Adrenal gland (tissue), 12 donors: ENCODE data around the gene CLEC4F. TPM values are rescaled to one million over a fixed set of nuclear protein-coding genes. Genes with fewer than 3 reads are reported as not detected.

Source experiments
- DNase-seq, 7 donors: peaks; one replicate each; pipeline ENCODE4 v3.0.0-alpha.2; 2019 to 2020
- H3K27ac ChIP-seq, 5 donors: fragments of 200-600 bp; sonication (generic) in 4 of 5; 1 replicate in 3 of 5; 2 replicates in 2 of 5; pipeline versions ENCODE4 v1.5.1 to v1.8.0; 2016 to 2020; ENCODE audit warnings: mild to moderate bottlenecking in 1 of 5
- H3K27me3 ChIP-seq: fragments of 200-600 bp; 2 replicates; pipeline ENCODE4 v1.8.0; 2021
- H3K36me3 ChIP-seq, 2 donors: fragments of 200-600 bp; replicated peaks in 1 of 2; 1 replicate in 1 of 2; 2 replicates in 1 of 2; pipeline versions ENCODE4 v1.5.1 to v1.8.0; 2018 to 2022
- H3K4me1 ChIP-seq, 2 donors: fragments of 200-600 bp; replicated peaks in 1 of 2; 1 replicate in 1 of 2; 2 replicates in 1 of 2; pipeline versions ENCODE4 v1.5.1 to v1.8.0; 2018 to 2021
- H3K4me3 ChIP-seq, 4 donors: fragments of 200-600 bp; sonication (generic) in 3 of 4; one replicate each; pipeline ENCODE4 v1.5.1; 2016 to 2018
- H3K9me3 ChIP-seq, 3 donors: fragments of 200-600 bp; sonication (generic) in 1 of 3; replicated peaks in 1 of 3; 1 replicate in 2 of 3; 2 replicates in 1 of 3; pipeline versions ENCODE4 v1.5.1 to v1.8.0; 2016 to 2021
- CTCF ChIP-seq, 6 experiments: fragments of 450-650 bp in 4 of 6; fragments of 200-600 bp in 2 of 6; sonication (generic) in 1 of 6; IDR thresholded peaks; 1 replicate in 5 of 6; 2 replicates in 1 of 6; pipeline versions ENCODE4 v1.5.1 to v1.8.0; 2016 to 2021; ENCODE audit warnings: antibody characterized with exemption in 6 of 6, mild to moderate bottlenecking in 2 of 6, moderate library complexity in 1 of 6
- POLR2A ChIP-seq, 2 donors: fragments of 450-650 bp; IDR thresholded peaks; one replicate each; pipeline ENCODE4 v1.6.1; 2017; ENCODE audit warnings: antibody characterized with exemption in 2 of 2, mild to moderate bottlenecking in 2 of 2, moderate library complexity in 1 of 2
- WGBS, 4 donors: extraction: QIAGEN DNeasy Blood & Tissue Kit in 2 of 4; methylation state at CpG; one replicate each; pipeline versions ENCODE4 v1.1.5 to v1.1.7; 2013 to 2017; 5-methylcytosine and 5-hydroxymethylcytosine counted together
- intact Hi-C, 2 donors: fragments of 100-400 bp; cut with DNase I; formaldehyde crosslinking; loops; one replicate each; pipeline versions ENCODE4 v1.14.1 to v1.15.0; 2022 to 2023
- polyA plus RNA-seq, 3 donors: library from polyadenylated mRNA; stranded (reverse); fragments of 200-250 nt in 2 of 3; fragments of 350-450 nt in 1 of 3; fragmentation: Illumina TruSeq in 1 of 3; extraction: RNeasy Lipid Tissue Mini Kit (QIAGEN cat#74804) in 1 of 3; gene quantifications; one replicate each; pipeline ENCODE4 v1.2.3, GENCODE V29; 2013 to 2014
- total RNA-seq, 9 donors: library from RNA; depleted of rRNA in 4 of 9; stranded (reverse); fragments of >200 nt in 4 of 9; fragments of 120-200 nt in 1 of 9; fragmentation: NEBNext Ultra II Directional in 1 of 9; extraction: Animal tissue kit (Norgen Biotek cat#: 25700) in 1 of 9; gene quantifications; one replicate each; pipeline versions ENCODE4 v1.1.0 to v1.2.4, GENCODE V29; 2013 to 2023
- donor health status: healthy with polysubstance abuse.
- donor health status: Bipolar disorder and iron deficiency.
- donor health status: DM: yes; HTN: yes; CAD: no.
- donor health status: DM: no; HTN: no; CAD: no.
- donor health status: DM: no; HTN: no; CAD: no.
- donor health status: DM: yes; HTN: yes; CAD: no.

Gene CLEC4F
- total and polyA plus RNA-seq, 12 donors, result 0.22 to 0.32 (median 0.27) TPM; not detected in 9

GRCh38 chr2:70789304-70790135, 30.9 kb downstream of the CLEC4F start:
- DNase-seq, result peak; percentile 41 to 76 (median 62)
- H3K4me3 ChIP-seq, result peak overlapping the region in 1 of 4 donors; percentile 11

GRCh38 chr2:70785137-70785911, 35.1 kb downstream of the CLEC4F start:
- Histone ChIP-seq H3K4me3 (no peak overlapping the region), H3K9me3 (no peaks in the 10 kb centered on the region), H3K27ac (no peak overlapping the region), H3K4me1 (peaks cover 2 to 5% of the 10 kb centered on the region in 2 donors), H3K27me3 (peaks cover 23% of the 10 kb centered on the region), H3K36me3 (no peaks in the 10 kb centered on the region)
- peak in 5 of 6 experiments; percentile 28 to 52 (median 31) for TF ChIP-seq CTCF (IDR thresholded peaks at IDR 0.05)
- TF ChIP-seq POLR2A (IDR thresholded peaks at IDR 0.05), result no peak
- 13 to 23% (median 19%) methylated on average over 7 of the region's 7 CpGs for WGBS, 4 donors
- intact Hi-C loops, result loop anchor here (5.0 to 10.0 kb wide), 3 partner anchors 131 to 162 kb away; partner anchors contain the start of gene ATP6V1B1 (in 1 of the 2)
- DNase-seq, result peak in 5 of 7 donors; percentile 30 to 60 (median 31)

More at GRCh38 chr2:70789304-70790135, 30.9 kb downstream of the CLEC4F start:
- H3K36me3 ChIP-seq, result no peaks in the 10 kb centered on the region
- 5 to 8% (median 6%) methylated on average over 30 to 33 of the region's 33 CpGs for WGBS, 4 donors
- H3K27ac ChIP-seq, result no peak overlapping the region
- intact Hi-C loops, result loop anchor here (5.0 to 10.0 kb wide), 3 partner anchors 135 to 158 kb away; partner anchors contain the start of gene ATP6V1B1 (in 1 of the 2)
- peaks cover 34% of the 10 kb centered on the region for H3K27me3 ChIP-seq
- H3K9me3 ChIP-seq, result no peaks in the 10 kb centered on the region
- H3K4me1 ChIP-seq, result peaks cover 5% of the 10 kb centered on the region in 2 donors
- TF ChIP-seq CTCF (IDR thresholded peaks at IDR 0.05) (peak; percentile 33 to 59 (median 52)), POLR2A (IDR thresholded peaks at IDR 0.05) (no peak)

GRCh38 chr2:70784320-70784719, 36.1 kb downstream of the CLEC4F start:
- no peak for TF ChIP-seq CTCF (IDR thresholded peaks at IDR 0.05)
- TF ChIP-seq POLR2A (IDR thresholded peaks at IDR 0.05), result no peak
- no peaks in the 10 kb centered on the region for H3K36me3 ChIP-seq
- H3K27me3 ChIP-seq, result peaks cover 16% of the 10 kb centered on the region
- DNase-seq, result no peak
- intact Hi-C loops, result loop anchor here (5.0 to 10.0 kb wide), 3 partner anchors 130 to 150 kb away; partner anchors contain the start of gene ATP6V1B1 (in 1 of the 2)
- 75 to 93% (median 87%) methylated on average over 2 of the region's 2 CpGs for WGBS, 4 donors
- no peaks in the 10 kb centered on the region for H3K9me3 ChIP-seq
- no peak overlapping the region for H3K27ac ChIP-seq
- H3K4me3 ChIP-seq, result no peak overlapping the region
- no peaks in the 10 kb centered on the region for H3K4me1 ChIP-seq
